Measurements from ENCODE around the gene ABCA4. TPM values are rescaled to one million over a fixed set of nuclear protein-coding genes. Genes with fewer than 3 reads are reported as not detected.

The ABCA4 gene
- polyA plus RNA-seq, 1 experiment = 0.17 TPM

DNA sequence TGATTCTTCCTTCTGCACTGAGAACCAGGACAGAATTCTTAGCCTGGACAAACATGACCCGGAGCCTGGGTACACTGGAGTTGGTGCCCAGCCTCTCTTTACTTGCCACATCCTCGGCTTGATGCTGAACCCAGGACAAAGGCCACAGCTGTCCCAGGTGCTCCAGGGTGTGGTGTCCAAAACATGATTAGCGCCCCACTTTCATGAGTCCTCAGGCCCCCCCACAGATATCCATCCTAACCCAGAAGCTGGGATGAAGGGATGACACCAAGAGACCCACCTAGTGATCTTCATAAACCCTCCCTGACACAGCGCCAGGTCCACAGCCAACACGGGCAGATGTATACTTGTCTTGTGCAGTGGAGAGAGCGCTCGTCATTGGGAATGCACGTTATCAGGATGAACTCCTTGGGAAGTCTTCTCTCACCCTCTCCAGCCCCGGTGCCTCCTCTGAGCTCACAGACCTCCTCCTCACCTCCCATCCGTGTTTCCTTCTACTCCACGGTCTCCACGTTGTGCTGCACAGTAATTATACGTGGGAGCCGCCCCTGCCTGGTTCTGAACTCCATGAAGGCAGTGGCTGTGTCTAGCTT lies 3.6 kb downstream of the ABCA4 start:
- H3K27me3 ChIP-seq (ENCODE audit: control insufficient read depth, insufficient read depth, low read length) = no peaks in the 10 kb centered on the region
- no peak for DNase-seq (ENCODE audit: low read depth, low spot score)
- H3K4me3 ChIP-seq (ENCODE audit: low read depth, low read length) = no peak overlapping the region
- H3K9me3 ChIP-seq (ENCODE audit: control insufficient read depth, insufficient read depth, low read length) = no peaks in the 10 kb centered on the region
- ChIA-PET CTCF (no interaction called here), POLR2A (no interaction called here)
- no peak overlapping the region for H3K27ac ChIP-seq (ENCODE audit: low read depth, low read length)
- TF ChIP-seq, protein P1, sequence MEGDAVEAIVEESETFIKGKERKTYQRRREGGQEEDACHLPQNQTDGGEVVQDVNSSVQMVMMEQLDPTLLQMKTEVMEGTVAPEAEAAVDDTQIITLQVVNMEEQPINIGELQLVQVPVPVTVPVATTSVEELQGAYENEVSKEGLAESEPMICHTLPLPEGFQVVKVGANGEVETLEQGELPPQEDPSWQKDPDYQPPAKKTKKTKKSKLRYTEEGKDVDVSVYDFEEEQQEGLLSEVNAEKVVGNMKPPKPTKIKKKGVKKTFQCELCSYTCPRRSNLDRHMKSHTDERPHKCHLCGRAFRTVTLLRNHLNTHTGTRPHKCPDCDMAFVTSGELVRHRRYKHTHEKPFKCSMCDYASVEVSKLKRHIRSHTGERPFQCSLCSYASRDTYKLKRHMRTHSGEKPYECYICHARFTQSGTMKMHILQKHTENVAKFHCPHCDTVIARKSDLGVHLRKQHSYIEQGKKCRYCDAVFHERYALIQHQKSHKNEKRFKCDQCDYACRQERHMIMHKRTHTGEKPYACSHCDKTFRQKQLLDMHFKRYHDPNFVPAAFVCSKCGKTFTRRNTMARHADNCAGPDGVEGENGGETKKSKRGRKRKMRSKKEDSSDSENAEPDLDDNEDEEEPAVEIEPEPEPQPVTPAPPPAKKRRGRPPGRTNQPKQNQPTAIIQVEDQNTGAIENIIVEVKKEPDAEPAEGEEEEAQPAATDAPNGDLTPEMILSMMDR (IDR thresholded peaks at IDR 0.05; ENCODE audit: low read depth, low read length) = no peak

DNA sequence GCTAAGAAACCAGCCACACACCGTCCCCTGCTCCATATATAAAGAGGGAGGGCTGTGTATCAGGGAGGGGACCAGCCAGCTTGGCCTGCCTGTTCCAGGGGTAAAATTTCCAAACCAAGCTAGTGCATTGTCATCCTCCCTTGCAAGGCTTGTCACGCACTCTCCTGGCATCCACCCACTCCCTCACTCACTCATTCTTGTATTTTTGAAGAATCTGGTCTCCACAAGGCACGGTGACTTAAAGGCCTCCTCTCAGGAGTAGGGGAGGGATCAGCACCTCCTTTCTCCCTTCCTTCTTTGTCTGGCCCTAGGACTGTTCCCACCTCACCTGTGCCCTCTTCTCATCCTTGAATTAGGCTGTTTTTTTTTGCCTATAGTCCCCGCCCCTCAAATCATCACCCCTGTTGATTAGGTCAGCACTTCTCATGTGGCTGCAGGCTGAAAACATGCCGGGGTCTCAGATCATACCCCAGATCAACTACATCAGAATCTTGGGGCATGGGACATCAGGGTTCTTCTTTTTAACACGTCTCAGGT lies 5.0 kb downstream of the ABCA4 start:
- Histone ChIP-seq H3K27ac (ENCODE audit: low read depth, low read length) (no peak overlapping the region), H3K4me3 (ENCODE audit: low read depth, low read length) (no peak overlapping the region), H3K27me3 (ENCODE audit: control insufficient read depth, insufficient read depth, low read length) (no peaks in the 10 kb centered on the region), H3K9me3 (ENCODE audit: control insufficient read depth, insufficient read depth, low read length) (no peaks in the 10 kb centered on the region)
- no peak for DNase-seq (ENCODE audit: low read depth, low spot score)
- TF ChIP-seq, protein P1 (IDR thresholded peaks at IDR 0.05; ENCODE audit: low read depth, low read length) = no peak
- ChIA-PET POLR2A (no interaction called here), CTCF (no interaction called here)

DNA sequence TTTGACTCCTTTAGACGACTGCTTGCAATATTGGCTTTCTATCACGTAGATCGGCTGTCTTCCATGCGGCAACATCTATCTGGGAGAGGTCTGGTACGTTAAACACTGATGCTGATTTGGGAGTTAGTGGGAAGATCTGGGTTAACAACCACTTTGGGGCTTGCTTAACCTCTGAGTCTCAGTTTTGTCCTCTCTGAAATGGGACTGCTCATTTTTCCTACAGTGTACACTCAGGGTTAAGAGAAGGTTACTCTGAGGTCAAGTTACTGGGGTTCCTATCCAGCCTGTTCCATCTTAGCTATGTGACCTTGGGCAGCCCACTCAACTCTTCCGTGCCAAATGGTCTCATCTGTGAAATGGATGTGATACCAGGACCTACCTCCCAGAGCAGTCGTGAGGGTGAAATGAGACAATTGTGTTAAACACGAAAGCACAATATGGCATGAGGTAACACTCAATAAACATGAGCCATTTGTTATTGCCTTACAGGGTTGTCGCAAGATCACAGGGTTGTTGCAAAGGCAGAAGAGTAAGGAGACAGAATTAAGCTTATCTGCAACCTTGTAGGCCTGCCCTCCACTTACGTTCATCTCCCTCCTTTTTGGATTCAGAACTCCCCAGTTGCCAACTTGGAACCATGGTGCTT lies 5.6 kb downstream of the ABCA4 start:
- no peak overlapping the region for H3K4me3 ChIP-seq (ENCODE audit: low read depth, low read length)
- DNase-seq (ENCODE audit: low read depth, low spot score) = no peak

DNA sequence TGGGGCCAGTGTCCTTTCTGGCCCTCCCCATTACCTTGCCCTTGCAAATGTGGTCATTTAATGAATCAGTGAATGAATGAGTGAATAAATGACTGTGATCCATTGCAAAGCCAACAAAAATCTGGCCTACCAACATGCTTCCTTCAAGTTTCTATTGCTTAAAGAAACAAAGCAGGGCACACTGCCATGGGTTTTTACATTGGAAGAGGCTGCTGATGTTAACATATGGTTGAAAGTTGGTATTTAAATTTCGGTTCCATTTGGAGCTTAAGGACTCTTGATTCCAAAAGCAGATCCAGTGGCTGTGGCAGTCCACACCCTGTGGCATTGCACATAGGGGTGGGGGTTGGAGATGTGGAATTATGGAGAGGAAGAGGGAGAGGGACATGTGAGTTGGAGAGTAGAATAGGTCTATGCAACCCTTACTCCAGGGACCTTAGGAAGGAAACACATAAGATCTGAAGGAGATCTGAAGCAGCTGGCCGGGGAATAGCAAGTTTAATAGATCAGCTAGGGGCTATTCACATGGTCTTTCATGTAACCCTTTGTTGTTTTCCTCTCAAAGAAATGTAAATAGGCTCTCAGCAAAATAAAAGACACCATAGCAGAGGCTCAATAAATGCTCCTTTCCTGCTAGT lies 7.2 kb downstream of the ABCA4 start:
- ChIA-PET CTCF (no interaction called here), POLR2A (no interaction called here)
- Histone ChIP-seq H3K27me3 (ENCODE audit: control insufficient read depth, insufficient read depth, low read length) (no peaks in the 10 kb centered on the region), H3K9me3 (ENCODE audit: control insufficient read depth, insufficient read depth, low read length) (no peaks in the 10 kb centered on the region), H3K4me3 (ENCODE audit: low read depth, low read length) (no peak overlapping the region), H3K27ac (ENCODE audit: low read depth, low read length) (no peak overlapping the region)
- no peak for DNase-seq (ENCODE audit: low read depth, low spot score)
- TF ChIP-seq, protein P1 (IDR thresholded peaks at IDR 0.05; ENCODE audit: low read depth, low read length) = no peak

More for the DNA sequence above, 5.6 kb downstream of the ABCA4 start:
- Histone ChIP-seq H3K27ac (ENCODE audit: low read depth, low read length) (no peak overlapping the region), H3K9me3 (ENCODE audit: control insufficient read depth, insufficient read depth, low read length) (no peaks in the 10 kb centered on the region), H3K27me3 (ENCODE audit: control insufficient read depth, insufficient read depth, low read length) (no peaks in the 10 kb centered on the region)
- ChIA-PET POLR2A (no interaction called here), CTCF (no interaction called here)
- TF ChIP-seq, protein P1 (IDR thresholded peaks at IDR 0.05; ENCODE audit: low read depth, low read length) = no peak

DNA sequence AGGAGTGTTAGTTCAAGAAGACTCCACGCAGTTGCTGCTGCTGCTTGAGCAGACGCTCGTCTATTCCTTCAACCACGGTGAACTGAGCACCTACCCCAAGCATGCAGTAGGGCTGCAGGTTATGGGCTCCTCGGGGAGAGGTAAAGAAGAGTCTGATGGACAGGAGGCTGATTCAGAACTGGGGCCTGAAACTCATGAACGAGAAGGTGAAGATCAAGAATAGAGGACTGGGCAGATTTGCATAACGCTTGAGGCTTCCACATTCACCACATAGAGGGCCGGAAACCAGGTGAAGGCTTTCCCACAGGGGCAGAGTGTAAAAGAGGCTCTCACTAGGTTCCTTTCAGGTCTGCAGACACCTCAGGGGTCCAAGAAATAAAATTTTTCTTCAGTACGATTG lies 9.1 kb downstream of the ABCA4 start:
- ChIA-PET POLR2A (no interaction called here), CTCF (no interaction called here)
- no peak overlapping the region for H3K4me3 ChIP-seq (ENCODE audit: low read depth, low read length)
- no peak for DNase-seq (ENCODE audit: low read depth, low spot score)
- no peaks in the 10 kb centered on the region; the same call in 1 of the 2 replicates for H3K9me3 ChIP-seq (ENCODE audit: control insufficient read depth, insufficient read depth, low read length)
- H3K27me3 ChIP-seq (ENCODE audit: control insufficient read depth, insufficient read depth, low read length) = no peaks in the 10 kb centered on the region
- no peak overlapping the region for H3K27ac ChIP-seq (ENCODE audit: low read depth, low read length)
- TF ChIP-seq, protein P1 (IDR thresholded peaks at IDR 0.05; ENCODE audit: low read depth, low read length) = no peak
